GM23338 (cell line): ENCODE measurements around the gene DRAM1. TPM values are rescaled to one million over a fixed set of nuclear protein-coding genes. Genes with fewer than 3 reads are reported as not detected.

Experiments used
- ATAC-seq: fragments of 200-7000 bp; cut with Tn5 transposase; 3 replicates; pipeline ENCODE4 v1.9.1; 2020
- DNase-seq: peaks from one replicate; pipeline ENCODE4 v3.0.0-alpha.2; 2015; ENCODE audit warnings: low spot score
- H2AFZ ChIP-seq: fragments of 200-600 bp; sonication (generic); 2 replicates; pipeline ENCODE4 v1.8.0; 2016; ENCODE audit warnings: antibody characterized with exemption, mild to moderate bottlenecking, moderate library complexity
- H3F3A ChIP-seq: fragments of 200-600 bp; sonication (generic); replicated peaks from 2 replicates; pipeline ENCODE4 v1.8.0; 2017; ENCODE audit warnings: antibody characterized with exemption, mixed run types, low read depth
- H3K27ac ChIP-seq: fragments of 200-600 bp; sonication (generic); 2 replicates; pipeline ENCODE4 v1.6.1; 2016; ENCODE audit warnings: low read depth
- H3K27me3 ChIP-seq: fragments of 200-600 bp; sonication (generic); 2 replicates; pipeline ENCODE4 v1.8.0; 2016; ENCODE audit warnings: mild to moderate bottlenecking, mixed run types, moderate library complexity; ENCODE audit not compliant: insufficient read depth
- H3K36me3 ChIP-seq: fragments of 200-600 bp; sonication (generic); 2 replicates; pipeline ENCODE4 v1.8.0; 2016; ENCODE audit warnings: mild to moderate bottlenecking; ENCODE audit not compliant: insufficient read depth
- H3K4me1 ChIP-seq: fragments of 200-600 bp; sonication (generic); 2 replicates; pipeline ENCODE4 v1.8.0; 2016; ENCODE audit warnings: mild to moderate bottlenecking, moderate library complexity; ENCODE audit not compliant: insufficient read depth
- H3K4me2 ChIP-seq: fragments of 200-600 bp; sonication (generic); 2 replicates; pipeline ENCODE4 v1.7.1; 2017; ENCODE audit warnings: mixed run types
- H3K4me3 ChIP-seq: fragments of 200-600 bp; sonication (generic); 2 replicates; pipeline ENCODE4 v1.6.1; 2016; ENCODE audit warnings: mixed run types
- H3K79me2 ChIP-seq: fragments of 200-600 bp; sonication (generic); replicated peaks from 2 replicates; pipeline ENCODE4 v1.8.0; 2017; ENCODE audit warnings: mild to moderate bottlenecking; ENCODE audit not compliant: insufficient read depth
- H3K9me2 ChIP-seq: fragments of 200-600 bp; sonication (generic); 2 replicates; pipeline ENCODE4 v1.8.0; 2017; ENCODE audit not compliant: insufficient read depth
- H4K20me1 ChIP-seq: fragments of 200-600 bp; sonication (generic); replicated peaks from 2 replicates; pipeline ENCODE4 v1.8.0; 2017; ENCODE audit warnings: mild to moderate bottlenecking; ENCODE audit not compliant: insufficient read depth
- H3K27ac Mint-ChIP-seq: 2 replicates; pipeline ENCODE4 v1.8.0; 2020; ENCODE audit warnings: inconsistent platforms, mild to moderate bottlenecking, moderate library complexity, mixed read lengths
- H3K27me3 Mint-ChIP-seq: 3 replicates; pipeline ENCODE4 v1.8.0; 2022; ENCODE audit warnings: low read depth, mild to moderate bottlenecking, moderate library complexity, mixed read lengths, inconsistent platforms; ENCODE audit not compliant: insufficient read depth, poor library complexity
- H3K36me3 Mint-ChIP-seq: 3 replicates; pipeline ENCODE4 v1.8.0; 2021; ENCODE audit warnings: low read depth, mild to moderate bottlenecking, inconsistent platforms, moderate library complexity, mixed read lengths
- H3K4me1 Mint-ChIP-seq: 3 replicates; pipeline ENCODE4 v1.8.0; 2020; ENCODE audit warnings: mild to moderate bottlenecking, inconsistent platforms, mixed read lengths
- H3K4me3 Mint-ChIP-seq: 3 replicates; pipeline ENCODE4 v1.8.0; 2021; ENCODE audit warnings: moderate library complexity, mild to moderate bottlenecking, inconsistent platforms, mixed read lengths
- H3K9me3 Mint-ChIP-seq: 3 replicates; pipeline ENCODE4 v1.8.0; 2020; ENCODE audit warnings: moderate library complexity, mild to moderate bottlenecking, inconsistent platforms, mixed read lengths
- CREB1 ChIP-seq: fragments of 250-450 bp; sonication (Bioruptor Pico); IDR thresholded peaks from 2 replicates; pipeline ENCODE4 v1.5.0; 2020; ENCODE audit warnings: low read depth, mild to moderate bottlenecking, moderate library complexity
- EZH2phosphoT487 ChIP-seq: fragments of 200-600 bp; sonication (generic); IDR thresholded peaks from one replicate; pipeline ENCODE4 v1.8.1; 2018; ENCODE audit warnings: antibody characterized with exemption; ENCODE audit not compliant: unreplicated experiment
- JUNB ChIP-seq: IDR thresholded peaks from one replicate; pipeline ENCODE4 v1.6.1; 2016; ENCODE audit warnings: antibody characterized with exemption; ENCODE audit not compliant: unreplicated experiment
- NANOG ChIP-seq: IDR thresholded peaks from 2 replicates; pipeline ENCODE4 v1.6.1; 2016; ENCODE audit warnings: antibody characterized with exemption, borderline replicate concordance
- POLR2AphosphoS5 ChIP-seq: IDR thresholded peaks from 2 replicates; pipeline ENCODE4 v1.6.1; 2016; ENCODE audit warnings: antibody characterized with exemption, low read depth
- ZNF331 ChIP-seq: fragments of 250-450 bp; sonication (Bioruptor Pico); IDR thresholded peaks from 2 replicates; pipeline ENCODE4 v1.5.0; 2020; ENCODE audit warnings: low read depth, mild to moderate bottlenecking, moderate library complexity
- polyA plus RNA-seq: library from polyadenylated mRNA; unstranded; fragments of >200 nt; fragmentation: Nextera tagmentation; extraction: Ambion mirVana; gene quantifications from 2 replicates; pipeline ENCODE4 v1.2.1, GENCODE V29; 2016
- total RNA-seq: library from RNA; depleted of rRNA; stranded (reverse); fragments of >200 nt; shearing (Covaris generic); gene quantifications from 2 replicates; pipeline ENCODE4 v1.2.3, GENCODE V29; 2014
- TF ChIP-seq, protein P1 (sequence below): IDR thresholded peaks from 2 replicates; pipeline ENCODE4 v1.6.1; 2016; ENCODE audit warnings: antibody characterized with exemption
- TF ChIP-seq, protein P2 (sequence below): fragments of 250-450 bp; sonication (Bioruptor Pico); IDR thresholded peaks from 2 replicates; pipeline ENCODE4 v1.5.0; 2020; ENCODE audit warnings: mild to moderate bottlenecking, moderate library complexity
- TF ChIP-seq, protein P3 (sequence below): IDR thresholded peaks from one replicate; pipeline ENCODE4 v1.6.1; 2018; ENCODE audit warnings: antibody characterized with exemption; ENCODE audit not compliant: unreplicated experiment

DRAM1 gene
- total and polyA plus RNA-seq, 2 experiments from 2014 or later = 5.7 to 8.5 TPM

DNA sequence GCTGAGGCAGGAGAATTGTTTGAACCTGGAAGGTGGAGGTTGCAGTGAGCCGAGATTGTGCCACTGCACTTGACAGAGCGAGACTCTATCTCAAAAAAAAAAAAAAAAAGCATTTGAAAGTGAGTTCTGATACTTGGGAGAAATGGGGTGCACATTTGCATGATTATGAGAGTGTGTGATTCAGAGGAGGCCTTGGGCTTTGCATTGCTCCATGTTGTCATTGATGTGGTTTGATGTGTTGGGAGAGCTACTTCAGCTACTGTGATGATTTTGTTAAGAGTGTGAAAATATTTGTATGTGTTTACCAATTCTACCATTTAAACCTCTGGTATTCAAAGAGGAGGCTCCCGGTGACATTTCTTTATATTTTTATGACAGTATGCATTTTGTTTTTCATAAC lies 24.4 kb downstream of the DRAM1 start:
- H3K4me1 ChIP-seq = no peaks in the 10 kb centered on the region
- no peaks in the 10 kb centered on the region for H3K27me3 Mint-ChIP-seq
- DNase-seq = no peak
- no peak overlapping the region for H3K4me2 ChIP-seq
- TF ChIP-seq, protein P1, sequence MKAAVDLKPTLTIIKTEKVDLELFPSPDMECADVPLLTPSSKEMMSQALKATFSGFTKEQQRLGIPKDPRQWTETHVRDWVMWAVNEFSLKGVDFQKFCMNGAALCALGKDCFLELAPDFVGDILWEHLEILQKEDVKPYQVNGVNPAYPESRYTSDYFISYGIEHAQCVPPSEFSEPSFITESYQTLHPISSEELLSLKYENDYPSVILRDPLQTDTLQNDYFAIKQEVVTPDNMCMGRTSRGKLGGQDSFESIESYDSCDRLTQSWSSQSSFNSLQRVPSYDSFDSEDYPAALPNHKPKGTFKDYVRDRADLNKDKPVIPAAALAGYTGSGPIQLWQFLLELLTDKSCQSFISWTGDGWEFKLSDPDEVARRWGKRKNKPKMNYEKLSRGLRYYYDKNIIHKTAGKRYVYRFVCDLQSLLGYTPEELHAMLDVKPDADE = no peak
- TF ChIP-seq, protein P2, sequence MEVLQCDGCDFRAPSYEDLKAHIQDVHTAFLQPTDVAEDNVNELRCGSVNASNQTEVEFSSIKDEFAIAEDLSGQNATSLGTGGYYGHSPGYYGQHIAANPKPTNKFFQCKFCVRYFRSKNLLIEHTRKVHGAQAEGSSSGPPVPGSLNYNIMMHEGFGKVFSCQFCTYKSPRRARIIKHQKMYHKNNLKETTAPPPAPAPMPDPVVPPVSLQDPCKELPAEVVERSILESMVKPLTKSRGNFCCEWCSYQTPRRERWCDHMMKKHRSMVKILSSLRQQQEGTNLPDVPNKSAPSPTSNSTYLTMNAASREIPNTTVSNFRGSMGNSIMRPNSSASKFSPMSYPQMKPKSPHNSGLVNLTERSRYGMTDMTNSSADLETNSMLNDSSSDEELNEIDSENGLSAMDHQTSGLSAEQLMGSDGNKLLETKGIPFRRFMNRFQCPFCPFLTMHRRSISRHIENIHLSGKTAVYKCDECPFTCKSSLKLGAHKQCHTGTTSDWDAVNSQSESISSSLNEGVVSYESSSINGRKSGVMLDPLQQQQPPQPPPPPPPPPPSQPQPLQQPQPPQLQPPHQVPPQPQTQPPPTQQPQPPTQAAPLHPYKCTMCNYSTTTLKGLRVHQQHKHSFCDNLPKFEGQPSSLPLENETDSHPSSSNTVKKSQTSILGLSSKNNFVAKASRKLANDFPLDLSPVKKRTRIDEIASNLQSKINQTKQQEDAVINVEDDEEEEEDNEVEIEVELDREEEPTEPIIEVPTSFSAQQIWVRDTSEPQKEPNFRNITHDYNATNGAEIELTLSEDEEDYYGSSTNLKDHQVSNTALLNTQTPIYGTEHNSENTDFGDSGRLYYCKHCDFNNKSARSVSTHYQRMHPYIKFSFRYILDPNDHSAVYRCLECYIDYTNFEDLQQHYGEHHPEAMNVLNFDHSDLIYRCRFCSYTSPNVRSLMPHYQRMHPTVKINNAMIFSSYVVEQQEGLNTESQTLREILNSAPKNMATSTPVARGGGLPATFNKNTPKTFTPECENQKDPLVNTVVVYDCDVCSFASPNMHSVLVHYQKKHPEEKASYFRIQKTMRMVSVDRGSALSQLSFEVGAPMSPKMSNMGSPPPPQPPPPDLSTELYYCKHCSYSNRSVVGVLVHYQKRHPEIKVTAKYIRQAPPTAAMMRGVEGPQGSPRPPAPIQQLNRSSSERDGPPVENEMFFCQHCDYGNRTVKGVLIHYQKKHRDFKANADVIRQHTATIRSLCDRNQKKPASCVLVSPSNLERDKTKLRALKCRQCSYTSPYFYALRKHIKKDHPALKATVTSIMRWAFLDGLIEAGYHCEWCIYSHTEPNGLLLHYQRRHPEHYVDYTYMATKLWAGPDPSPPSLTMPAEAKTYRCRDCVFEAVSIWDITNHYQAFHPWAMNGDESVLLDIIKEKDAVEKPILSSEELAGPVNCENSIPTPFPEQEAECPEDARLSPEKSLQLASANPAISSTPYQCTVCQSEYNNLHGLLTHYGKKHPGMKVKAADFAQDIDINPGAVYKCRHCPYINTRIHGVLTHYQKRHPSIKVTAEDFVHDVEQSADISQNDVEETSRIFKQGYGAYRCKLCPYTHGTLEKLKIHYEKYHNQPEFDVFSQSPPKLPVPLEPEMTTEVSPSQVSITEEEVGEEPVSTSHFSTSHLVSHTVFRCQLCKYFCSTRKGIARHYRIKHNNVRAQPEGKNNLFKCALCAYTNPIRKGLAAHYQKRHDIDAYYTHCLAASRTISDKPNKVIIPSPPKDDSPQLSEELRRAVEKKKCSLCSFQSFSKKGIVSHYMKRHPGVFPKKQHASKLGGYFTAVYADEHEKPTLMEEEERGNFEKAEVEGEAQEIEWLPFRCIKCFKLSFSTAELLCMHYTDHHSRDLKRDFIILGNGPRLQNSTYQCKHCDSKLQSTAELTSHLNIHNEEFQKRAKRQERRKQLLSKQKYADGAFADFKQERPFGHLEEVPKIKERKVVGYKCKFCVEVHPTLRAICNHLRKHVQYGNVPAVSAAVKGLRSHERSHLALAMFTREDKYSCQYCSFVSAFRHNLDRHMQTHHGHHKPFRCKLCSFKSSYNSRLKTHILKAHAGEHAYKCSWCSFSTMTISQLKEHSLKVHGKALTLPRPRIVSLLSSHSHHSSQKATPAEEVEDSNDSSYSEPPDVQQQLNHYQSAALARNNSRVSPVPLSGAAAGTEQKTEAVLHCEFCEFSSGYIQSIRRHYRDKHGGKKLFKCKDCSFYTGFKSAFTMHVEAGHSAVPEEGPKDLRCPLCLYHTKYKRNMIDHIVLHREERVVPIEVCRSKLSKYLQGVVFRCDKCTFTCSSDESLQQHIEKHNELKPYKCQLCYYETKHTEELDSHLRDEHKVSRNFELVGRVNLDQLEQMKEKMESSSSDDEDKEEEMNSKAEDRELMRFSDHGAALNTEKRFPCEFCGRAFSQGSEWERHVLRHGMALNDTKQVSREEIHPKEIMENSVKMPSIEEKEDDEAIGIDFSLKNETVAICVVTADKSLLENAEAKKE = no peak
- TF ChIP-seq JUNB (no peak), EZH2phosphoT487 (no peak), ZNF331 (CRISPR knock-in tag) (no peak), CREB1 (CRISPR knock-in tag) (no peak), POLR2AphosphoS5 (no peak), NANOG (no peak)
- TF ChIP-seq, protein P3, sequence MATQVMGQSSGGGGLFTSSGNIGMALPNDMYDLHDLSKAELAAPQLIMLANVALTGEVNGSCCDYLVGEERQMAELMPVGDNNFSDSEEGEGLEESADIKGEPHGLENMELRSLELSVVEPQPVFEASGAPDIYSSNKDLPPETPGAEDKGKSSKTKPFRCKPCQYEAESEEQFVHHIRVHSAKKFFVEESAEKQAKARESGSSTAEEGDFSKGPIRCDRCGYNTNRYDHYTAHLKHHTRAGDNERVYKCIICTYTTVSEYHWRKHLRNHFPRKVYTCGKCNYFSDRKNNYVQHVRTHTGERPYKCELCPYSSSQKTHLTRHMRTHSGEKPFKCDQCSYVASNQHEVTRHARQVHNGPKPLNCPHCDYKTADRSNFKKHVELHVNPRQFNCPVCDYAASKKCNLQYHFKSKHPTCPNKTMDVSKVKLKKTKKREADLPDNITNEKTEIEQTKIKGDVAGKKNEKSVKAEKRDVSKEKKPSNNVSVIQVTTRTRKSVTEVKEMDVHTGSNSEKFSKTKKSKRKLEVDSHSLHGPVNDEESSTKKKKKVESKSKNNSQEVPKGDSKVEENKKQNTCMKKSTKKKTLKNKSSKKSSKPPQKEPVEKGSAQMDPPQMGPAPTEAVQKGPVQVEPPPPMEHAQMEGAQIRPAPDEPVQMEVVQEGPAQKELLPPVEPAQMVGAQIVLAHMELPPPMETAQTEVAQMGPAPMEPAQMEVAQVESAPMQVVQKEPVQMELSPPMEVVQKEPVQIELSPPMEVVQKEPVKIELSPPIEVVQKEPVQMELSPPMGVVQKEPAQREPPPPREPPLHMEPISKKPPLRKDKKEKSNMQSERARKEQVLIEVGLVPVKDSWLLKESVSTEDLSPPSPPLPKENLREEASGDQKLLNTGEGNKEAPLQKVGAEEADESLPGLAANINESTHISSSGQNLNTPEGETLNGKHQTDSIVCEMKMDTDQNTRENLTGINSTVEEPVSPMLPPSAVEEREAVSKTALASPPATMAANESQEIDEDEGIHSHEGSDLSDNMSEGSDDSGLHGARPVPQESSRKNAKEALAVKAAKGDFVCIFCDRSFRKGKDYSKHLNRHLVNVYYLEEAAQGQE = no peak
- H3K4me3 ChIP-seq = no peak overlapping the region
- no peaks in the 10 kb centered on the region for H3K79me2 ChIP-seq
- H3K9me3 Mint-ChIP-seq = no peaks in the 10 kb centered on the region
- H3K36me3 Mint-ChIP-seq = no peaks in the 10 kb centered on the region
- H3K4me3 Mint-ChIP-seq = no peak overlapping the region
- H3K27ac ChIP-seq = no peak overlapping the region
- no peak for ATAC-seq
- H3K36me3 ChIP-seq = no peaks in the 10 kb centered on the region
- no peaks in the 10 kb centered on the region for H4K20me1 ChIP-seq
- H3K27ac Mint-ChIP-seq = no peak overlapping the region
- H3K9me2 ChIP-seq = no peaks in the 10 kb centered on the region
- no peaks in the 10 kb centered on the region for H3F3A ChIP-seq
- H3K4me1 Mint-ChIP-seq = no peaks in the 10 kb centered on the region; the same call in 2 of the 3 replicates
- H2AFZ ChIP-seq = no peak overlapping the region
- no peaks in the 10 kb centered on the region for H3K27me3 ChIP-seq
